ENCODE data around the gene SAMD9. TPM values are rescaled to one million over a fixed set of nuclear protein-coding genes. Genes with fewer than 3 reads are reported as not detected.

Gene SAMD9
- total RNA-seq, 1 experiment from 2014 or later, result 4.4 TPM

GRCh38 chr7:93053209-93053948 lies 64.4 kb downstream of the SAMD9 start:
- Mint-ChIP-seq H3K4me3 (ENCODE audit: unreplicated experiment) (no peak overlapping the region), H3K4me1 (ENCODE audit: insufficient read depth, unreplicated experiment) (peaks cover 7% of the 10 kb centered on the region), H3K36me3 (ENCODE audit: insufficient read depth, unreplicated experiment) (no peaks in the 10 kb centered on the region), H3K27me3 (ENCODE audit: insufficient read depth, unreplicated experiment) (no peaks in the 10 kb centered on the region), H3K9me3 (ENCODE audit: unreplicated experiment) (peaks cover 4% of the 10 kb centered on the region), H3K27ac (ENCODE audit: low read depth, unreplicated experiment) (no peak overlapping the region)
- no peak for TF ChIP-seq CTCF (IDR thresholded peaks at IDR 0.05; ENCODE audit: unreplicated experiment)
- BruUV-seq (replicated peaks), result no TSS peak
- no peak for DNase-seq (ENCODE audit: unreplicated experiment)
- POLR2A ChIA-PET, result interaction anchor here (1.0 kb wide), 1 partner anchor 10 kb away, joined by 3 read pairs; no protein-coding TSS in a partner anchor
- intact Hi-C loops (cut with micrococcal nuclease), result no loop called here
- CTCF ChIA-PET, result interaction anchor here (0.5 to 3.0 kb wide), 4 partner anchors 220 to 432 kb away, joined by 3 to 8 read pairs (median 4); no protein-coding TSS in a partner anchor

- Mint-ChIP-seq H3K27ac (ENCODE audit: low read depth, unreplicated experiment) (no peak overlapping the region), H3K4me1 (ENCODE audit: insufficient read depth, unreplicated experiment) (peaks cover 11% of the 10 kb centered on the region), H3K4me3 (ENCODE audit: unreplicated experiment) (no peak overlapping the region), H3K27me3 (ENCODE audit: insufficient read depth, unreplicated experiment) (no peaks in the 10 kb centered on the region), H3K9me3 (ENCODE audit: unreplicated experiment) (peaks cover 8% of the 10 kb centered on the region), H3K36me3 (ENCODE audit: insufficient read depth, unreplicated experiment) (no peaks in the 10 kb centered on the region)
- no peak for DNase-seq (ENCODE audit: unreplicated experiment)
- no peak for TF ChIP-seq CTCF (IDR thresholded peaks at IDR 0.05; ENCODE audit: unreplicated experiment)
- intact Hi-C loops (cut with micrococcal nuclease), result no loop called here
- no TSS peak for BruUV-seq (replicated peaks)
- ChIA-PET CTCF (interaction anchor here (0.6 to 3.0 kb wide), 2 partner anchors 219 to 431 kb away, joined by 3 to 8 read pairs; no protein-coding TSS in a partner anchor), POLR2A (interaction anchor here (1.3 kb wide), 1 partner anchor 215 kb away, joined by 5 read pairs; the partner anchor contains the start of gene CDK6)
Measured at GRCh38 chr7:93051660-93052059, 66.1 kb downstream of the SAMD9 start.

Other genes starting within 250 kb of the SAMD9 start
- 1.5 and 3.9 TPM in 2 replicates for gene SAMD9L, start 30.4 kb upstream of the SAMD9 start, total RNA-seq (2022)
- gene HEPACAM2, start 108.5 kb upstream of the SAMD9 start, total RNA-seq (2022), result not detected in 2 replicates
- gene VPS50, start 114.4 kb upstream of the SAMD9 start, total RNA-seq (2022), result 15.2 and 22.4 TPM in 2 replicates

Data from MCF 10A (cell line).